ENCODE results near the gene SATB2. TPM values are rescaled to one million over a fixed set of nuclear protein-coding genes. Genes with fewer than 3 reads are reported as not detected.
A peak's percentile ranks its signal among the peaks of the same experiment; 100 is the strongest.

The SATB2 gene
- total RNA-seq, 1 donor = 53.2 TPM

DNA sequence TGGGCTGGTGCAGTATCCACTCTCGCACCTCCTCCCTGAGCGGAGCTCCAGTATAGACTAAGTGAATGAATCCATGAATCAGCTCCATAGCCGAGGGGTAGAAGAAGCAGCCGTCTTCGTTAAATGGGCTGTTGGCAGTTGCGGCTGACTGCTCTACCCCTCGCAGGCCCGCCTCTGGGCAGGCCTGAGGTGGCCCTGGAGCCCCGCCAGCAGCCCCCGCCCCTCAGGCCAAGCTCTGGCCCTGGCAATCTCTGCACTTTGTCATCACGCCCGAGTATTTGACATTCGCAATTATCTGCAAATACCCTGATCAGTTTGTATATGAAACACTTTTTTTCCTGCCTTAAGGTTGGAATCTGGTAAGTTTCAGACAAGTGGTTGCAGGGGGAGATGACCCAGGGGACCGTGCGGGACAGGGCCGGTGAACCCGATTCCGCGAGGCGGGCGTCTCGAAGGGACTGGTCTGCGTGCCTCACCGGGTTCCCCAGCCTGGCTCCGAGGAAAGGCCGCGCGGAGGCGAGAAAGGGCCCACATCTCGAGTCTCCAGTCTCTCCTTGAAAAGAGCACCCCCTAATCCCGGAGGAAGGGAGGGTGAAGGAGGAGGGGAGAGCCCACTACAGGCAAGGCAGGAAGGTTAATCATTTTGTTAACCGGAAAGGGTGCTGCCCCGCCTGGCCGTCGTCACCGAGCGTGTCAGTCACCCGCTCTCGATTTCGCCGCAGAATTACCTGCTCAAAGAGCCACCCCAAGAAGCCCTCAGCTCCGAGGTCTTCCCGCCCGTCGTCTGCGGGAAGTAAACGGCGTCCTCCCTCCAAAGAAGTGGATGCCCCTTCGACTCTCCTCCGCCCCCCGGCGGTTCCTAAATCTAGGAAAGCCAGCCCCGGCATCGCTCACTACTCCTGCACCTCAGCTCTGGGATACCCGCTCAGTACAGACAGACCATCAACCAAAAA, 11.1 kb upstream of the SATB2 start:
- Histone ChIP-seq H3K4me2 (ENCODE audit: insufficient read depth, low read length) (peak overlapping the region; percentile 82), H3K4me1 (ENCODE audit: insufficient read depth, low read length) (peaks cover 10% of the 10 kb centered on the region), H3K27ac (ENCODE audit: low read depth, low read length) (no peak overlapping the region), H3K27me3 (ENCODE audit: insufficient read depth, low read length) (peaks cover 67% of the 10 kb centered on the region), H3K9me3 (ENCODE audit: low read depth, low read length) (no peaks in the 10 kb centered on the region), H4K20me1 (ENCODE audit: insufficient read depth, low read length) (no peaks in the 10 kb centered on the region), H3K4me3 (ENCODE audit: insufficient read depth, low read length) (peak overlapping the region; percentile 69), H2AFZ (ENCODE audit: low read length) (peak overlapping the region; percentile 89), H3K79me2 (ENCODE audit: insufficient read depth, low read length) (peaks cover 1% of the 10 kb centered on the region), H3K36me3 (ENCODE audit: insufficient read depth, low read length) (no peaks in the 10 kb centered on the region)
- TF ChIP-seq, protein P1, sequence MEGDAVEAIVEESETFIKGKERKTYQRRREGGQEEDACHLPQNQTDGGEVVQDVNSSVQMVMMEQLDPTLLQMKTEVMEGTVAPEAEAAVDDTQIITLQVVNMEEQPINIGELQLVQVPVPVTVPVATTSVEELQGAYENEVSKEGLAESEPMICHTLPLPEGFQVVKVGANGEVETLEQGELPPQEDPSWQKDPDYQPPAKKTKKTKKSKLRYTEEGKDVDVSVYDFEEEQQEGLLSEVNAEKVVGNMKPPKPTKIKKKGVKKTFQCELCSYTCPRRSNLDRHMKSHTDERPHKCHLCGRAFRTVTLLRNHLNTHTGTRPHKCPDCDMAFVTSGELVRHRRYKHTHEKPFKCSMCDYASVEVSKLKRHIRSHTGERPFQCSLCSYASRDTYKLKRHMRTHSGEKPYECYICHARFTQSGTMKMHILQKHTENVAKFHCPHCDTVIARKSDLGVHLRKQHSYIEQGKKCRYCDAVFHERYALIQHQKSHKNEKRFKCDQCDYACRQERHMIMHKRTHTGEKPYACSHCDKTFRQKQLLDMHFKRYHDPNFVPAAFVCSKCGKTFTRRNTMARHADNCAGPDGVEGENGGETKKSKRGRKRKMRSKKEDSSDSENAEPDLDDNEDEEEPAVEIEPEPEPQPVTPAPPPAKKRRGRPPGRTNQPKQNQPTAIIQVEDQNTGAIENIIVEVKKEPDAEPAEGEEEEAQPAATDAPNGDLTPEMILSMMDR (IDR thresholded peaks at IDR 0.05; ENCODE audit: extremely low read depth, low read depth, low read length) = peak; percentile 16
- peak; percentile 92 for DNase-seq (ENCODE audit: insufficient read length, low spot score, missing footprints)

DNA sequence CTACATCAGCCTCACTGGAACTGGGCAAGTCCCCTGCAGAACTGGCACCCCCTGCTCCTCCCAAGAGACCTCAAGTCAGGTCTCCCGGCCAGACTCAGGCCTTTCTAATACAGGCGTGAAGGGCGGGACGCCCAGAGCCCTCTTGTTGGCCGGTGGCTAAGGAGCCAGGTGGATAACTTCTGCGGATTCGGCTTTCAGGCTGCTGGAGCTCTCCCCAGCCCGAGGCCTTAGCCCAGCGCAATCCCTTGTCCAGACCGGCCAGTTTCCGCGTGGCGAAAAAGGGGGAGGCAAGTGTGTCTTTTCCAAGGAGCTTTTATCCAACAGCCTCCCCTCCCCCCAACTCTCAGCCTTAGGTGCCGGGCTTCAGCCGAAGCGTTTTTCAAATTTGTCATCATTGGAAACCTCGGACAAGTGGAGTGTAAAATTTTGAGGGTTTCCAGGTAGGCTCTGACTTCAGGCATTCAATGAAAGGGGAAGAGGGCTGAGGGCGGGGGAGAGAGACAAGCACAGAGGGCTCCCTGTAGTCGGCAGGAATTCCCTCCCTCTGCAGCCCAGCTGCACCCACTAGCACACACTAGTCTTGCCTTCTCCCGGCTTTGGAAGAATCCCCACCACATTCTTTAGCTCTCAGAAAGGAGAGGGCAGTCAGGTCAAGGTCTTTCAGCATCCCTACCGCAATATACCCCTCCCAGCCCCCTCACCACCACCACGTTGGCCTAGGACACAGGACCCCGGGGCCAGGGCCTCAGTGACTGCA, 9.5 kb upstream of the SATB2 start:
- H3K36me3 ChIP-seq (ENCODE audit: insufficient read depth, low read length) = no peaks in the 10 kb centered on the region
- H2AFZ ChIP-seq (ENCODE audit: low read length) = no peak overlapping the region
- DNase-seq (ENCODE audit: insufficient read length, low spot score, missing footprints) = peak; percentile 27
- TF ChIP-seq, protein P1 (IDR thresholded peaks at IDR 0.05; ENCODE audit: extremely low read depth, low read depth, low read length) = no peak
- H3K4me2 ChIP-seq (ENCODE audit: insufficient read depth, low read length) = no peak overlapping the region
- H3K4me3 ChIP-seq (ENCODE audit: insufficient read depth, low read length) = no peak overlapping the region
- no peak overlapping the region for H3K27ac ChIP-seq (ENCODE audit: low read depth, low read length)
- no peaks in the 10 kb centered on the region for H3K9me3 ChIP-seq (ENCODE audit: low read depth, low read length)
- H3K27me3 ChIP-seq (ENCODE audit: insufficient read depth, low read length) = peaks cover 64% of the 10 kb centered on the region
- peaks cover 15% of the 10 kb centered on the region for H3K79me2 ChIP-seq (ENCODE audit: insufficient read depth, low read length)
- no peaks in the 10 kb centered on the region for H4K20me1 ChIP-seq (ENCODE audit: insufficient read depth, low read length)
- peaks cover 10% of the 10 kb centered on the region for H3K4me1 ChIP-seq (ENCODE audit: insufficient read depth, low read length)

DNA sequence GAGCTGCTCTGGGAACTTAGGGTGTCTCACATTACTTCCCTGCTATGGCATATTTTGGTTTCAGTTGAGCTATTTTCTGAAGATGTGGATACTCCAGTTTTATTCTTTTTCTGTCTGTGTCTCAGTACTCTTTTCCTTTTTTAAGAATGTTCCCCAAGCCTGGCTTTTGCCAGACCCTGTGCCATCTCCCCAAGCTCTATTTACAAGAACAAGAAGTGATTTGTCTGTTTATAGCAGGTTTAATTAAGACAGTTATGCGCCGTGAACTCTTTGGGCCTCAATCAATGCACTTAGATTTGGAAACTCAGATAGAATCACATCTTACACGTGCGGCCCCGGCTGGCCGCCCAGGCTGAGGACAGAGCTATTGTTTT, 8.9 kb upstream of the SATB2 start:
- peaks cover 10% of the 10 kb centered on the region for H3K4me1 ChIP-seq (ENCODE audit: insufficient read depth, low read length)
- H3K36me3 ChIP-seq (ENCODE audit: insufficient read depth, low read length) = no peaks in the 10 kb centered on the region
- H3K4me3 ChIP-seq (ENCODE audit: insufficient read depth, low read length) = no peak overlapping the region
- no peaks in the 10 kb centered on the region for H4K20me1 ChIP-seq (ENCODE audit: insufficient read depth, low read length)
- no peaks in the 10 kb centered on the region for H3K9me3 ChIP-seq (ENCODE audit: low read depth, low read length)
- H2AFZ ChIP-seq (ENCODE audit: low read length) = no peak overlapping the region
- peak; percentile 55 for DNase-seq (ENCODE audit: insufficient read length, low spot score, missing footprints)
- TF ChIP-seq, protein P1 (IDR thresholded peaks at IDR 0.05; ENCODE audit: extremely low read depth, low read depth, low read length) = no peak
- H3K27ac ChIP-seq (ENCODE audit: low read depth, low read length) = no peak overlapping the region
- H3K79me2 ChIP-seq (ENCODE audit: insufficient read depth, low read length) = peaks cover 21% of the 10 kb centered on the region
- H3K27me3 ChIP-seq (ENCODE audit: insufficient read depth, low read length) = peaks cover 62% of the 10 kb centered on the region
- no peak overlapping the region for H3K4me2 ChIP-seq (ENCODE audit: insufficient read depth, low read length)

All from osteoblast (primary cell).